Transverse colon (tissue), 4 donors: ENCODE measurements around the gene TSHZ3. TPM values are rescaled to one million over a fixed set of nuclear protein-coding genes. Genes with fewer than 3 reads are reported as not detected.
A peak's percentile ranks its signal among the peaks of the same experiment; 100 is the strongest.

Experiments
- DNase-seq: peaks from one replicate; pipeline ENCODE4 v3.0.0-alpha.2; 2019
- H3K27ac ChIP-seq, 4 donors: fragments of 200-600 bp; sonication (generic); 2 replicates each; pipeline ENCODE4 v1.5.1; 2016 to 2018; ENCODE audit warnings: inconsistent platforms in 4 of 4
- H3K27me3 ChIP-seq: fragments of 200-600 bp; sonication (generic); 2 replicates; pipeline ENCODE4 v1.5.1; 2017; ENCODE audit warnings: inconsistent platforms
- H3K36me3 ChIP-seq, 4 donors: fragments of 200-600 bp; sonication (generic); 2 replicates each; pipeline ENCODE4 v1.5.1; 2017 to 2019; ENCODE audit warnings: inconsistent platforms in 4 of 4
- H3K4me1 ChIP-seq, 4 donors: fragments of 200-600 bp; sonication (generic); 2 replicates each; pipeline ENCODE4 v1.5.1; 2017 to 2020; ENCODE audit warnings: inconsistent platforms in 4 of 4
- H3K4me3 ChIP-seq, 4 donors: fragments of 200-600 bp; sonication (generic); 1 replicate in 1 of 4; 2 replicates in 3 of 4; pipeline versions ENCODE4 v1.5.1 to v1.6.1; 2017 to 2019; ENCODE audit warnings: inconsistent platforms in 4 of 4
- H3K9me3 ChIP-seq, 2 donors: fragments of 200-600 bp; sonication (generic); 2 replicates each; pipeline ENCODE4 v1.5.1; 2017 to 2019; ENCODE audit warnings: inconsistent platforms in 2 of 2
- CTCF ChIP-seq, 5 experiments: fragments of 200-600 bp in 3 of 5; fragments of 450-650 bp in 2 of 5; sonication (generic) in 3 of 5; IDR thresholded peaks; 1 replicate in 2 of 5; 2 replicates in 3 of 5; pipeline ENCODE4 v1.5.1; 2016 to 2017; ENCODE audit warnings: antibody characterized with exemption in 5 of 5, inconsistent platforms in 3 of 5, mild to moderate bottlenecking in 2 of 5, moderate library complexity in 1 of 5
- EP300 ChIP-seq: sonication (generic); formaldehyde crosslinking; IDR thresholded peaks from one replicate; pipeline ENCODE4 v1.6.1; 2017; ENCODE audit warnings: antibody characterized with exemption, low read depth
- POLR2A ChIP-seq: fragments of 450-650 bp; IDR thresholded peaks from one replicate; pipeline ENCODE4 v1.6.1; 2016; ENCODE audit warnings: antibody characterized with exemption, mild to moderate bottlenecking, moderate library complexity
- POLR2AphosphoS5 ChIP-seq, 3 donors: sonication (generic); formaldehyde crosslinking; IDR thresholded peaks; one replicate each; pipeline ENCODE4 v1.6.1; 2016; ENCODE audit warnings: antibody characterized with exemption in 3 of 3
- WGBS, 2 donors: methylation state at CpG; one replicate each; pipeline ENCODE4 v1.1.5; 2018; ENCODE audit warnings: low coverage in 1 of 2; 5-methylcytosine and 5-hydroxymethylcytosine counted together
- in situ Hi-C, 4 donors: fragments of 200-750 bp; cut with MboI; loops; one replicate each; pipeline versions ENCODE4 v1.15.0 to v1.15.1; 2017; ENCODE audit warnings: low sequenced_read_pairs in 3 of 4, low pct_ligation_motif_present in 1 of 4, low pct_unique_long_range_greater_than_20kb in 1 of 4
- intact Hi-C: fragments of 100-400 bp; cut with DNase I; formaldehyde crosslinking; loops from one replicate; pipeline ENCODE4 v1.15.1; 2023; ENCODE audit warnings: low total_unique reads
- total RNA-seq, 4 donors: library from RNA; depleted of rRNA; stranded (reverse); fragments of >200 nt; gene quantifications; one replicate each; pipeline ENCODE4 v1.1.0, GENCODE V29; 2016

TSHZ3 gene
- total RNA-seq: 1 to 10 TPM; 3.0 to 6.4 (median 4.6) TPM

GRCh38 chr19:31349160-31349881 lies at the start of gene TSHZ3:
TSHZ3 (minus strand) TSS chr19:31349436; CDS start chr19:31349219, 217 bp downstream.
- 0% methylated on average over 6 to 13 of the region's 86 CpGs for WGBS, 2 donors
- Histone ChIP-seq H3K4me3 (peak within 1 kb of the TSS; percentile 71 to 97 (median 90)), H3K4me1 (peaks cover 0 to 47% (median 18%) of the 10 kb centered on the region in 4 donors), H3K27me3 (peaks cover 87% of the 10 kb centered on the region), H3K36me3 (no peaks in the 10 kb centered on the region), H3K9me3 (no peaks in the 10 kb centered on the region), H3K27ac (peak within 1 kb of the TSS; percentile 93 to 97 (median 96))
- in situ Hi-C loops (no loop called here), intact Hi-C loops (loop anchor here (5.0 kb wide), 1 partner anchor 1632 kb away; the partner anchor contains the start of gene C19orf12)
- peak in 1 of 3 donors; percentile 4 for TF ChIP-seq POLR2AphosphoS5 (IDR thresholded peaks at IDR 0.05)
- TF ChIP-seq CTCF (IDR thresholded peaks at IDR 0.05): no peak
- DNase-seq: peak; percentile 72

- Histone ChIP-seq H3K4me1 (no peaks in the 10 kb centered on the region), H3K9me3 (no peaks in the 10 kb centered on the region), H3K27me3 (no peaks in the 10 kb centered on the region), H3K27ac (no peak overlapping the region), H3K4me3 (no peak overlapping the region), H3K36me3 (no peaks in the 10 kb centered on the region)
- 80% methylated on average over 2 of the region's 2 CpGs; no CpG with 5 or more reads in 1 of the 2 donors for WGBS, 2 donors
- TF ChIP-seq EP300 (no peak), POLR2A (no peak), POLR2AphosphoS5 (IDR thresholded peaks at IDR 0.05) (no peak), CTCF (IDR thresholded peaks at IDR 0.05) (no peak)
- in situ Hi-C loops (no loop called here), intact Hi-C loops (no loop called here)
- DNase-seq: no peak
Measured at GRCh38 chr19:31397308-31397707, 48.1 kb upstream of the TSHZ3 start.

GRCh38 chr19:31392464-31392863 lies 43.2 kb upstream of the TSHZ3 start:
- Histone ChIP-seq H3K27ac (no peak overlapping the region), H3K36me3 (no peaks in the 10 kb centered on the region), H3K4me1 (no peaks in the 10 kb centered on the region), H3K27me3 (no peaks in the 10 kb centered on the region), H3K4me3 (no peak overlapping the region), H3K9me3 (no peaks in the 10 kb centered on the region)
- TF ChIP-seq EP300 (no peak), CTCF (IDR thresholded peaks at IDR 0.05) (no peak), POLR2A (no peak), POLR2AphosphoS5 (IDR thresholded peaks at IDR 0.05) (no peak)
- intact Hi-C loops: no loop called here
- DNase-seq: no peak
- in situ Hi-C loops: no loop called here
- 66 to 92% methylated on average over 4 to 5 of the region's 5 CpGs for WGBS, 2 donors

GRCh38 chr19:31391518-31391917 lies 42.3 kb upstream of the TSHZ3 start:
- no peaks in the 10 kb centered on the region for H3K27me3 ChIP-seq
- intact Hi-C loops (no loop called here), in situ Hi-C loops (no loop called here)
- TF ChIP-seq EP300 (no peak), POLR2A (no peak), CTCF (IDR thresholded peaks at IDR 0.05) (no peak), POLR2AphosphoS5 (IDR thresholded peaks at IDR 0.05) (no peak)
- H3K36me3 ChIP-seq: no peaks in the 10 kb centered on the region
- WGBS, 2 donors: 63 to 66% methylated on average over 3 to 4 of the region's 4 CpGs
- no peak overlapping the region for H3K27ac ChIP-seq
- no peaks in the 10 kb centered on the region for H3K9me3 ChIP-seq
- no peaks in the 10 kb centered on the region for H3K4me1 ChIP-seq
- H3K4me3 ChIP-seq: no peak overlapping the region
- no peak for DNase-seq
